B cell (primary cell): Measurements from ENCODE around the gene PRXL2B. TPM values are rescaled to one million over a fixed set of nuclear protein-coding genes. Genes with fewer than 3 reads are reported as not detected.
A peak's percentile ranks its signal among the peaks of the same experiment; 100 is the strongest.

Source experiments
- ATAC-seq: fragments of 200-7000 bp; cut with Tn5 transposase; one replicate; pipeline ENCODE4 v1.10.0; 2021; ENCODE audit warnings: low read depth, mild to moderate bottlenecking, moderate number of reproducible peaks, moderate library complexity
- CTCF ChIA-PET: fragments of 350-600 bp; sonication (Branson Sonifier 250); formaldehyde crosslinking; loops from one replicate; lab custom pipeline; 2021; ENCODE audit warnings: antibody characterized with exemption, inconsistent platforms; lab: Charles Lee
- POLR2A ChIA-PET: fragments of 350-600 bp; sonication (Branson Sonifier 250); formaldehyde crosslinking; loops from one replicate; lab custom pipeline; 2021; ENCODE audit warnings: antibody characterized with exemption; lab: Charles Lee
- DNase-seq: peaks from one replicate; pipeline ENCODE4 v3.0.0; 2013
- H2AFZ ChIP-seq: 2 replicates; pipeline ENCODE4 v1.6.1; 2012; ENCODE audit warnings: mild to moderate bottlenecking, low read depth, low read length; ENCODE audit not compliant: insufficient read depth, poor library complexity, severe bottlenecking
- H3K27ac ChIP-seq, 2 donors: 1 replicate in 1 of 2; 2 replicates in 1 of 2; pipeline ENCODE4 v1.5.1; 2012 to 2013; ENCODE audit warnings: low read length in 2 of 2, mild to moderate bottlenecking in 2 of 2, moderate library complexity in 1 of 2
- H3K27me3 ChIP-seq, 4 experiments: fragments of 200-600 bp in 1 of 4; sonication (generic) in 1 of 4; replicated peaks in 1 of 4; 1 replicate in 2 of 4; 2 replicates in 2 of 4; pipeline versions ENCODE4 v1.6.1 to v1.7.0; 2013 to 2016; ENCODE audit warnings: low read length in 3 of 4, mild to moderate bottlenecking in 2 of 4, mixed read lengths in 1 of 4, moderate library complexity in 1 of 4; ENCODE audit not compliant: insufficient read depth in 4 of 4, control insufficient read depth in 3 of 4; ENCODE audit errors: control extremely low read depth in 1 of 4
- H3K36me3 ChIP-seq, 2 experiments: replicated peaks in 1 of 2; 1 replicate in 1 of 2; 2 replicates in 1 of 2; pipeline versions ENCODE4 v1.6.1 to v1.7.1; 2013; ENCODE audit warnings: low read length in 1 of 2; ENCODE audit not compliant: insufficient read depth in 2 of 2, control insufficient read depth in 1 of 2; ENCODE audit errors: control extremely low read depth in 1 of 2, extremely low read depth in 1 of 2
- H3K4me1 ChIP-seq, 2 donors: fragments of 200-600 bp in 1 of 2; sonication (generic) in 1 of 2; 1 replicate in 1 of 2; 2 replicates in 1 of 2; pipeline versions ENCODE4 v1.5.1 to v1.6.1; 2013 to 2017; ENCODE audit warnings: low read length in 2 of 2; ENCODE audit not compliant: control insufficient read depth in 2 of 2, insufficient read depth in 2 of 2
- H3K4me2 ChIP-seq: replicated peaks from 2 replicates; pipeline ENCODE3; 2012; ENCODE audit warnings: mild to moderate bottlenecking, low read depth, low read length; ENCODE audit not compliant: poor library complexity, severe bottlenecking
- H3K4me3 ChIP-seq, 5 experiments: fragments of 200-600 bp in 1 of 5; sonication (generic) in 1 of 5; 1 replicate in 3 of 5; 2 replicates in 2 of 5; pipeline versions ENCODE4 v1.5.1 to v1.7.0; 2011 to 2016; ENCODE audit warnings: low read length in 4 of 5, mild to moderate bottlenecking in 4 of 5, low read depth in 2 of 5, control low read depth in 1 of 5, moderate library complexity in 1 of 5; ENCODE audit not compliant: insufficient read depth in 1 of 5; ENCODE audit errors: control extremely low read depth in 1 of 5, extremely low read depth in 1 of 5
- H3K79me2 ChIP-seq: fragments of 200-600 bp; sonication (generic); one replicate; pipeline ENCODE4 v1.6.0; 2016; ENCODE audit warnings: low read length; ENCODE audit not compliant: control insufficient read depth, insufficient read depth
- H3K9ac ChIP-seq: fragments of 200-600 bp; sonication (generic); 2 replicates; pipeline ENCODE4 v1.6.1; 2017; ENCODE audit warnings: mild to moderate bottlenecking, low read length, moderate library complexity
- H3K9me3 ChIP-seq, 3 donors: one replicate each; pipeline versions ENCODE4 v1.6.1 to v1.7.1; 2013; ENCODE audit warnings: low read length in 2 of 3; ENCODE audit not compliant: control insufficient read depth in 2 of 3, insufficient read depth in 1 of 3; ENCODE audit errors: control extremely low read depth in 1 of 3
- H4K20me1 ChIP-seq: 2 replicates; pipeline ENCODE4 v1.6.0; 2012; ENCODE audit warnings: mild to moderate bottlenecking, low read length; ENCODE audit not compliant: insufficient read depth, control insufficient read depth, poor library complexity, severe bottlenecking
- H3K27ac Mint-ChIP-seq: one replicate; pipeline ENCODE4 v1.8.0; 2021; ENCODE audit warnings: mixed read lengths
- H3K27me3 Mint-ChIP-seq: one replicate; pipeline ENCODE4 v1.8.0; 2021; ENCODE audit warnings: mixed read lengths
- H3K4me1 Mint-ChIP-seq: one replicate; pipeline ENCODE4 v1.8.0; 2021; ENCODE audit warnings: mixed read lengths
- H3K4me3 Mint-ChIP-seq: one replicate; pipeline ENCODE4 v1.8.0; 2021; ENCODE audit warnings: mixed read lengths
- H3K9me3 Mint-ChIP-seq: one replicate; pipeline ENCODE4 v1.8.0; 2022; ENCODE audit warnings: mixed read lengths; ENCODE audit not compliant: insufficient read depth
- EZH2 ChIP-seq: IDR thresholded peaks from 2 replicates; pipeline ENCODE4 v1.6.1; 2012; ENCODE audit warnings: borderline replicate concordance, low read depth, mild to moderate bottlenecking, moderate library complexity, low read length; ENCODE audit not compliant: insufficient read depth, poor library complexity, severe bottlenecking
- WGBS: methylation state at CpG from one replicate; pipeline ENCODE4 v1.1.5; 2013; ENCODE audit warnings: missing lambda C conversion rate; ENCODE audit not compliant: insufficient coverage; 5-methylcytosine and 5-hydroxymethylcytosine counted together
- intact Hi-C: fragments of 100-400 bp; cut with micrococcal nuclease; formaldehyde crosslinking; loops from one replicate; pipeline ENCODE4 v1.10.0; 2022
- polyA plus RNA-seq: library from polyadenylated mRNA; depleted of rRNA; stranded (reverse); fragments of >200 nt; gene quantifications from 2 replicates; pipeline ENCODE4 v1.2.3, GENCODE V29; 2012
- total RNA-seq, 2 donors: library from RNA; stranded (reverse); fragments of 120-200 nt in 1 of 2; gene quantifications; 1 replicate in 1 of 2; 2 replicates in 1 of 2; pipeline versions ENCODE4 v1.2.3 to v1.2.4, GENCODE V29; 2013 to 2022
- TF ChIP-seq, protein P1 (sequence below): fragments of 200-600 bp; IDR thresholded peaks from one replicate; pipeline ENCODE4 v1.8.0; 2022; ENCODE audit warnings: antibody characterized with exemption, mild to moderate bottlenecking

The PRXL2B gene
- total and polyA plus RNA-seq, 2 donors (not counting 1 experiment from before 2014, with no cell fraction given): 13.0 to 27.0 TPM

DNA sequence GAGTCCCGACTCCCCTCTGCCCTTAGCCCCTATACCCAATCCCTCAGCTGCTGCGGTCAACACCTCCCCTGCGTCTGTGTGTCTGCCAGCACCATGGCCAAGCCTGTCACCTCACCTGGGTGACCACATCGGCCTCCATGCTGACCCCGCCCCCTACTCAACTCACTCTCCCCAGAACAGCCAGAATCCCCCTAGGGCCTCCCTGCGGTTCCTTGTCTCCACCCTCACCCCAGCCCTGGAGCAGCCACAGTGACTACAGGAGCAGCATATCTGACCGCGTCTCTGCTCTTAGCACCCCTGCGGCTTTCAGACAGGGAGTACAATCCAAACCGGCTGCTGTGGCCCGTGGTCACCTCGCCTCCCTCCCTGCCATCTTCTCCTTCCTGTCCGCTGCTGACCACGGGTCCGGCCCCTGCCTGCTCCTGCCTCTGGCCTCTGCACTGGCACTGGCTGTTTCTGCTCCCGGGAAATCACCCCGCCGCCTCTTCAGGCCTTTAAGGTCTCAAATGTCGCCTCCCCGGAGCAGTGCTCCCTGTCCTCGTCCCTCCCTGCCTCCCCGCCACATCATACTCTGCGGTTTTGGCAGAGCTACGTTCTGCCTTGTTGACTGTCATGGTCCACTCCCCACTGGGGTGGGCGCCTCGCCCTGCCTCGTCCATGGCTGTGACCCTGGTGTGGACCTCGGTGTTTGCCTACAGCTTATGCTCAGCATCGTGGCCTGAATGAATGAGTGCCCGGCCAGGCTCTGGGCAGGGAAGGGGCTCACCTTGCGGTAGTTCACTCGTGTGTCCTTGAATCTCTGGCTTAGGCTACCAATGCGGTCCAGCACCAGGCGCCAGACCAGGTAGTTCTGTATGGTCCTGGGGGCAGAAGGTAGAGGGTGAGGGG lies 11.1 kb downstream of the PRXL2B start:
- peaks cover 21% of the 10 kb centered on the region for H3K27me3 Mint-ChIP-seq
- H3K9ac ChIP-seq: no peak overlapping the region
- H3K4me1 Mint-ChIP-seq: no peaks in the 10 kb centered on the region
- no peaks in the 10 kb centered on the region for H3K36me3 ChIP-seq
- no peak overlapping the region for H3K4me3 ChIP-seq
- WGBS: 73% methylated on average over 34 of the region's 34 CpGs
- H3K27ac ChIP-seq: no peak overlapping the region
- peaks cover 0 to 3% of the 10 kb centered on the region in 2 donors for H3K4me1 ChIP-seq
- H2AFZ ChIP-seq: no peak overlapping the region
- POLR2A ChIA-PET: no interaction called here
- H3K4me2 ChIP-seq: no peak overlapping the region
- no peaks in the 10 kb centered on the region for H4K20me1 ChIP-seq
- H3K9me3 ChIP-seq: peaks cover 2 to 8% (median 5%) of the 10 kb centered on the region in 3 donors
- peaks cover 0 to 19% (median 1%) of the 10 kb centered on the region in 4 experiments for H3K27me3 ChIP-seq
- no peak overlapping the region for H3K4me3 Mint-ChIP-seq
- DNase-seq (peak; percentile 7), ATAC-seq (no peak)
- no peaks in the 10 kb centered on the region for H3K79me2 ChIP-seq
- H3K9me3 Mint-ChIP-seq: peaks cover 2% of the 10 kb centered on the region
- CTCF ChIA-PET: interaction anchor here (0.8 to 1.2 kb wide), 3 partner anchors 12 to 402 kb away, joined by 3 read pairs; partner anchors contain the start of gene TNFRSF14
- no peak overlapping the region for H3K27ac Mint-ChIP-seq
- no peak for TF ChIP-seq EZH2
- TF ChIP-seq, protein P1, sequence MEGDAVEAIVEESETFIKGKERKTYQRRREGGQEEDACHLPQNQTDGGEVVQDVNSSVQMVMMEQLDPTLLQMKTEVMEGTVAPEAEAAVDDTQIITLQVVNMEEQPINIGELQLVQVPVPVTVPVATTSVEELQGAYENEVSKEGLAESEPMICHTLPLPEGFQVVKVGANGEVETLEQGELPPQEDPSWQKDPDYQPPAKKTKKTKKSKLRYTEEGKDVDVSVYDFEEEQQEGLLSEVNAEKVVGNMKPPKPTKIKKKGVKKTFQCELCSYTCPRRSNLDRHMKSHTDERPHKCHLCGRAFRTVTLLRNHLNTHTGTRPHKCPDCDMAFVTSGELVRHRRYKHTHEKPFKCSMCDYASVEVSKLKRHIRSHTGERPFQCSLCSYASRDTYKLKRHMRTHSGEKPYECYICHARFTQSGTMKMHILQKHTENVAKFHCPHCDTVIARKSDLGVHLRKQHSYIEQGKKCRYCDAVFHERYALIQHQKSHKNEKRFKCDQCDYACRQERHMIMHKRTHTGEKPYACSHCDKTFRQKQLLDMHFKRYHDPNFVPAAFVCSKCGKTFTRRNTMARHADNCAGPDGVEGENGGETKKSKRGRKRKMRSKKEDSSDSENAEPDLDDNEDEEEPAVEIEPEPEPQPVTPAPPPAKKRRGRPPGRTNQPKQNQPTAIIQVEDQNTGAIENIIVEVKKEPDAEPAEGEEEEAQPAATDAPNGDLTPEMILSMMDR: no peak
- intact Hi-C loops: no loop called here

DNA sequence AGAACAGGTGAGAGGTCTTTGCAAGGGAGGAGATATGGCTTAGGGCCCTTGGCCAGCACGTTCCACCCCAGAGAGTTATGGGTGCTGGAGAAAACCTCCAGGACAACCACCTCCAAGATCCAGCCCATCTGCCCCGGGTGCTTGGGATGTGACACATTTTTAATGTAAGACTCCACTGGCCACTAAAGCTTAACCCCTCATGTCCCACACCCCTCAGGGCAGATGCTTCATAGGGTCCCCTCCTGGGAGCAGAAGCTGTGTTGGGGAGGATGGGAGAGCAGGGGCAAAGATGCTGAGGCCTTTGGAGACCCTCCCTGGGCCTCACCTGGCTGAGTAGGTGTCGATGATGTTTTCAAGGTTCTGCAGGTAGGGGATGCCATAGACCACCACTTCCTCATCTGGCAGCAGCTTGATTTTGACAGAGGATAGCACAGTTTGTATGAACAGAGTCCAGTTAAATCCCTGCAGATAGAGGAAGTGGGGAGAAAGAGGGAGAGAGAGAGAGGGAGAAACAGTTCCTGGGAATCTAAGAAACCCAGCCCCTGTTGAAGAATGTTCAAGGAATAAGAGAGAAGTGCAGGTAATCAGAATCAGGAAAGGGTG lies 11.9 kb downstream of the PRXL2B start:
- H4K20me1 ChIP-seq: no peaks in the 10 kb centered on the region
- Mint-ChIP-seq H3K27ac (no peak overlapping the region), H3K27me3 (peaks cover 23% of the 10 kb centered on the region), H3K4me1 (no peaks in the 10 kb centered on the region), H3K9me3 (peaks cover 2% of the 10 kb centered on the region), H3K4me3 (no peak overlapping the region)
- no peak overlapping the region for H2AFZ ChIP-seq
- H3K36me3 ChIP-seq: no peaks in the 10 kb centered on the region
- H3K4me2 ChIP-seq: no peak overlapping the region
- H3K4me3 ChIP-seq: no peak overlapping the region
- DNase-seq: peak; percentile 3
- CTCF ChIA-PET: interaction anchor here (0.8 kb wide), 1 partner anchor 403 kb away, joined by 3 read pairs; no protein-coding TSS in a partner anchor
- H3K27ac ChIP-seq: no peak overlapping the region
- no peak overlapping the region for H3K9ac ChIP-seq
- H3K9me3 ChIP-seq: peaks cover 2 to 8% (median 5%) of the 10 kb centered on the region in 3 donors
- no peak for ATAC-seq
- POLR2A ChIA-PET: no interaction called here
- H3K4me1 ChIP-seq: no peaks in the 10 kb centered on the region
- no peak for TF ChIP-seq EZH2
- TF ChIP-seq, protein P1: no peak
- WGBS: 83% methylated on average over 1 of the region's 3 CpGs
- peaks cover 0 to 20% (median 1%) of the 10 kb centered on the region in 4 experiments for H3K27me3 ChIP-seq
- no peaks in the 10 kb centered on the region for H3K79me2 ChIP-seq
- intact Hi-C loops: no loop called here
